HG03196 (cell line): ENCODE measurements around the gene LRP2.
A peak's percentile ranks its signal among the peaks of the same experiment; 100 is the strongest.

Source experiments
- ATAC-seq: cut with Tn5 transposase; IDR thresholded peaks from one replicate; pipeline ENCODE4 v1.9.1; 2021; ENCODE audit not compliant: unreplicated experiment

Gene LRP2

DNA sequence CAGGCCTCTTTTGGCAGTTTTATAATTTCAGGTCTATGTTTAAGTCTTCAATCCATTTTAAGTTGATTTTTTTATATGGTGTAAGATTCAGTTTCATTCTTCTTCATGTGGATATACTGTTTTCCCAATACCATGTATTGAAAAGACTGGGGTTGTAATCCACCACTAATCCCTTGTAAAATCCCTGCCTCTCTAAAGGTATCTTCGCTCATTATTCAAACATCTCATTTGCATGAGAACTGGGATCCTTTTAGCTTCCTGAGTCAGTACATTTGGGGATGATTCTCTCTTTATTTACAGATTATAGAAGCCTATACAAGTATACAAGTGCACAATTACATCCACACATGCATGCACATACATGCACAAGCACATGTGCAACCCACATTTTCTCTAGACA is 267.7 kb downstream of the LRP2 start:
- no peak for ATAC-seq

- ATAC-seq: no peak
Measured at GRCh38 chr2:169093535-169093934, 268.8 kb downstream of the LRP2 start.

GRCh38 chr2:169091761-169092519 is 270.4 kb downstream of the LRP2 start:
- ATAC-seq: no peak

DNA sequence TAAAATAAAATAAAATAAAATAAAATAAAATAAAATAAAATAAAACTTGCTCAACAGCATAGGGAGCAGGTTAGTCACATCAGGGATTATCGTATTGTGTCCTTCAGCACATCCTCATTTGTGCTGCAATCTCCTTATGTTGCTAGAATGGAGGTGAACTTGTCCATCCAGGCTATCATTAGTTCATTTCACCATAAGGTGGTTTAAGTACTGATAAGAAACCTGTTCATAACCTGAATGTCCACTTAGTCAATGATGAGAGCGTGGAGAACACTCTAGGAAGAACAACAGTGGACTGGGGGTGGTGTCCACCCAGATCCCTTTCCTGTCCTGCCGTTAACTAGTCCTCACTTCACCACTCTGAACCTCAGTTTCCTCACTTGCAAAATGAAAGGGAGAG is 271.1 kb downstream of the LRP2 start:
- no peak for ATAC-seq

DNA sequence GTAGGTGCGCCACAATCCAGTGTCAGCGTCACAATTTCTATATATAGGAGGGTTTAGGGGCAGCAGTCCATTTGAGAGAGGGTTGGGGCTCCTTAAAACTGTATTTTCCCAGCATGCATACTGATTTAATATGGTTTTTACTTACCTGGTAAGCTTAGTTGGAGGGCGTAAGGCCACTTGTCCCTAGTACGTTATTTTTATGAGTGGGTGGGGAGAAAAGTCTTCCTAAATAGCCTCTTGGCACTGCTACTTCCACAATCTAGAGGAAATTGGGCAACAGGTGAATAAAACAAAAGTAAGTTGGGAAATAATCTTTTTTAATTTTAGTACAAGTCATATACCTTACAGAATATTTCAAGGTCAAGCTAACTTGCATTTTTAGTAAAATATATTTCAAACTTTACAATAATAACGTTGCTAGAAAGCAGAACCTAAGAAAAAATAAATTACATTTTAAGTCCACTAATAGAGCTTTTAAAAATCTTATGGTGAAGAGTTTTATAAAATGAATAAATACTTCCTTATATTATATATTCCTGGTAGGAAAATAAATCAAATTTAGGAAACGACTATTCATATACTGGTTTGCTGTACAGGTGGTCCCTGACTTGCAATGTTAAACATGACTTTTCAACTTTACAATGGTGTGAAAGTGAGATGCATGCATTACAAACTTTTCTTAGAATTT is 272.1 kb downstream of the LRP2 start:
- ATAC-seq: no peak

DNA sequence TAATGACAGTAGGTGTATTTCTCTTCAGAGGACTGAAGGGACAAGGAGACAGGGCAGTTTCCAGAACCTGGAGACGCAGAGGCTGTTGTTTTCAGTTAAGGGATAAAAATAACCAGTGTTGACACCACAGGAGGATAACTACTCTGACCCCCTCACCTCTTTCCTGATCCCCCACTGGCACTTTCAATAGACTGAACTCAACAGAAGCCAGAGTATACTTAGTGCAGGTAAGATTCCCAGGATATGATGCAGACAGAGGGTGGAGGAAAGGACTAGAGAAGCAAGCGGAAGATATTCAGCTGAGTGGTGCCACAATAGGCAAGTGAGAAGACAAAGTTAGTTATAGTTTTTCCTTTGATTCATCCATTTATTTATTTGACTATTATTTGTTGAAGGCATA is 273.2 kb downstream of the LRP2 start:
- ATAC-seq: no peak

DNA sequence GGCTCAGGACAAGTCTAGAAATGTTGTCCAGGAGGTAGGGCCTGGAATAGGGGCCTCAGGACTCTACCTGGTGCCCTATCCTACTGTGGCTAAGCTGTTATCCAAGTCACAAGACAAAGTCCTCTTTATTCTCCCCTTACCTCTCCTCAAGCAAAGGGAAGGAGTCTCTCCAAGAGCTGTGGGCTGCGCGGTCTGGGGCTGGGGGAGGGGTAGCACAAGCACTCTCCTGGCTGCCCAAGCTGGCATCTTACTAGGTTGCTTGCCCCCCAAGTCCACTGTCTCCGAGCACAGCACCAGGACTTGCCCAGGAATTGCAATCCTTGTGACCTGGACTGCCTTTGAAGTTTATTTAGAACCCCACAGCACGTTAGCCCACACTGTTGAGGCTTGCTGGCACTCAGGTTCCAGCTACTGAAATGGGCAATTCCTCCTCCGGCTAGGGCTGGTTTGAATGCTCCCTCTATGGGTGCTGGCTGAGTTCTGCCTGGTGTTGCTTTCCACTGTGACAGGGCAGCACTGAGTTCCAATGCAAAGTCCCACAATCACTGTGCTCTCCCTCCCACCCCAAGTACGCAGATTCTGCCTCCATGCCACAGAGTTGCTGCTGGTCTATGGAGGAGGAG is 274.5 kb downstream of the LRP2 start:
- ATAC-seq: no peak

- no peak for ATAC-seq
Measured at GRCh38 chr2:169086893-169087467, 275.4 kb downstream of the LRP2 start.

DNA sequence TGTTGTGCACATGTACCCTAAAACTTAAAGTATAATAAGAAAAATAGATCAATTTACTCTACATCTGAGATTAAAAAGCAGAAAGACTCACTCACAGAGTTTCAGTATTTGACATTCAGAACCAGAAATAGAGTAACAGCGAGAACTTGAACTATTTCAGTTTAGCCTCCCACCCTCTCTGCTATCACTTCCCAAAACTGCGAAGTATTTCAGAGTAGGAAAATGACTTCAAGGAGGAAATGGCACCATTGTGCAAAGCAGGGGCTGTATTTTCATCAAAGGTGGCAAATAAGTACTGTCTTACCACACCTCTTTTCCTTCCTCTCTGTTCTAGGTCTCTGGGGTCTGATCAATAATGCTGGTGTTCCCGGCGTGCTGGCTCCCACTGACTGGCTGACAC is 279.3 kb downstream of the LRP2 start:
- ATAC-seq: no peak

DNA sequence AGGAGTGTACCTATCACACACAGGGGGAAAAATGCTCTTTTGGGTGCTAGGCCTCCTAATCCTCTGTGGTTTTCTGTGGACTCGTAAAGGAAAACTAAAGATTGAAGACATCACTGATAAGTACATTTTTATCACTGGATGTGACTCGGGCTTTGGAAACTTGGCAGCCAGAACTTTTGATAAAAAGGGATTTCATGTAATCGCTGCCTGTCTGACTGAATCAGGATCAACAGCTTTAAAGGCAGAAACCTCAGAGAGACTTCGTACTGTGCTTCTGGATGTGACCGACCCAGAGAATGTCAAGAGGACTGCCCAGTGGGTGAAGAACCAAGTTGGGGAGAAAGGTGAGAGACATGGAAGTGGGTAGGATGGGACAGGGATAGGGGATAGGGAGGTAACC is 280.8 kb downstream of the LRP2 start:
- ATAC-seq: no peak

GRCh38 chr2:169080250-169081069 is 281.9 kb downstream of the LRP2 start:
- ATAC-seq: peak; percentile 96

- ATAC-seq: no peak
Measured at GRCh38 chr2:169077674-169078240, 284.6 kb downstream of the LRP2 start.
